GM13977 (cell line): Measurements from ENCODE around the gene NFE2L3.

Experiments
- DNase-seq: peaks from one replicate; pipeline ENCODE4 v3.0.0; 2012; ENCODE audit warnings: low spot score
- CTCF ChIP-seq: IDR thresholded peaks from 2 replicates; pipeline ENCODE4 v1.5.1; 2012; ENCODE audit warnings: mild to moderate bottlenecking, control low read depth; ENCODE audit not compliant: insufficient read depth; ENCODE audit errors: extremely low read depth, missing control alignments
- in situ Hi-C: fragments of 300-500 bp; cut with MboI; formaldehyde crosslinking; loops from one replicate; pipeline ENCODE4 v1.12.0; 2022; ENCODE audit warnings: low sequenced_read_pairs, low pct_unique_long_range_greater_than_20kb, mixed read lengths, inconsistent platforms; ENCODE audit not compliant: unreplicated experiment

Gene NFE2L3

GRCh38 chr7:26153241-26153822, 1.3 kb downstream of the NFE2L3 start:
- in situ Hi-C loops = no loop called here
- DNase-seq = peak; percentile 23

DNA sequence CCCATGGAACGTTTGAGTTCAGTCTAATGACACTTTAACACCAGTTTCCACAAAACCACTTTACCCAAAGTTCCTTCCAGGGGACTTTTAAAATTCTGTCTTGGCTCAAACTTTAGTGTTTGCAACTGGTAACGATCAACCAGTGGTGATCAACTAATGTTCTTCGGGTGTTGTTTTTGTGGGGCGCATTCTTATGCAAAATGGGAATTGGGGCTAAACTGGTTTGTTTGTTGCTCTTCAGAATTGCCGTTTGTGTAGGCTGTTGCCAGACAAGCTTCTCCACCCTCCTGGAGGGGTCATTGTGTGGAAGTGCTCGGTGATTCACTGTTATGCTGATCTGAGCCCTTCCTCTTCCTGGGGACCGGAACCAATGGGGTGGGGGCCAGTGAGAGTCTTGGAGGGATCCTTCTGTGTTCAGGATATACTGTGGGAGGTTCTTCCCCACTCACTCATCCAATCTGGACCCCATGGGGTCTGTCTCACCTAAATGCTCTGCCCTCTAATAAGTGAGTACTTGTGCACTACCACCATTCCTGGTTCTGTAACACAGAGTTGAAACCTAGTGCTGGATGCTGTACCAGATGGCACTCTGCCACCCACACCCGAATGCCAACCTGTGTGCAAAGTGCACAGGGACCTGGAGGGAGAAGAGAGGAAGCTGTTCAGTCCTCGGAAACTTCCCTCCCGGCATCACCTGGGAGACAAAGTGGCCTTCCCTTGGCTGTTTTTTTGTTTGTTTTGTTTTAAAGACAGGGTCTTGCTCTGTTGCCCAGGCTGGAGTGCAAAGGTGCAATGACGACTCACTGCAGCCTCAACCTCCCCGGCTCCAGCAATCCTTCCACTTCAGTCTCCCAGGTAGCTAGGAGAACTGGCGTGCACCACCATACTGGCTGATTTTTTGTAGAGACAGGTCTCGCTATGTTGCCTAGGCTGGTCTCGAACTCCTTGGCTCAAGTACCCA, 2.1 kb downstream of the NFE2L3 start:
- in situ Hi-C loops = no loop called here
- no peak for TF ChIP-seq CTCF
- DNase-seq = peak; percentile 27

More at GRCh38 chr7:26153241-26153822, 1.3 kb downstream of the NFE2L3 start:
- no peak for TF ChIP-seq CTCF

- TF ChIP-seq CTCF = no peak
- in situ Hi-C loops = no loop called here
- no peak for DNase-seq
Observed at GRCh38 chr7:26155531-26156375, 3.8 kb downstream of the NFE2L3 start.

DNA sequence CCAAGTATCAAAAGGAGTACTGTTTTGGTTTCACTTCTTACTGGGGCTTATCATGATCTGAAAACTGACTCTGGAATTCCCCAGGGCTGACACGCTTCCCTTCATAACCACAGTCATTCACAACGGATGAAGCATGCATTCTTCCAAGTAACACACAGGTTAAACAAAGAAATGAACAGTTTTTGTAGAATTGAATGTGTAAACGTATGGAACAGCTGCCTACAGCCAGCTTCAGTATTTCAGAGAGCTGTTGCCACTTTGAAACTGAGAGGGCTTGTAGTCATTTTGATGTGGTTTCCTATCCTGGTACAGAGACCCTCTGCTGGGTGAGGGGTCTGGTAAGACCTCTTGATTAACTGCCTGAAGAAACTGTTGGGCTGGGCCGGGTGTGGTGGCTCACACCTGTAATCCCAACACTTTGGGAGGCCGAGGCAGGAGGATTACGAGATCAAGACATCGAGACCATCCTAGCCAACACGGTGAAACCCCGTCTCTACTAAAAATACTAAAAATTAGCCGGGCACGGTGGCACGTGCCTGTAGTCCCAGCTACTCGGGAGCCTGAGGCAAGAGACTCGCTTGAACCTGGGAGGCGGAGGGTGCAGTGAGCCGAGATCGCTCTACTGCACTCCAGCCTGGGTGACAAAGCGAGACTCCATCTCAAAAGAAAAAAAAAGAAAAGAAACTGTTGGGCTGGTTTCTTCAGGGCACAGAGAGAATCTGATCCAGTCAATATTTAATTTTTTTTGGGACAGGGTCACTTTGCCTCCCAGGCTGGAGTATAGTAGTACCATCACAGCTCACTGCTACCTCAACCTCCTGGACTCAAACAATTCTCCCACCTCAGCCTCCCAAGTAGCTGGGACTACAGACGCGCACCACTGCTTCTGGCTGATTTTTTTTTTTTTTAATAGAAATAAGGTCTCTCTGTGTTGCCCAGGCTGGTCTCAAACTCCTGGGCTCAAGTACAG, 4.7 kb downstream of the NFE2L3 start:
- DNase-seq = peak; percentile 47
- TF ChIP-seq CTCF = no peak
- in situ Hi-C loops = no loop called here

GRCh38 chr7:26157520-26158105, 5.6 kb downstream of the NFE2L3 start:
- in situ Hi-C loops = no loop called here
- no peak for TF ChIP-seq CTCF
- no peak for DNase-seq
